Fibroblast of villous mesenchyme (primary cell): ENCODE results near the gene PCDHGA7. TPM values are rescaled to one million over a fixed set of nuclear protein-coding genes. Genes with fewer than 3 reads are reported as not detected.
A peak's percentile ranks its signal among the peaks of the same experiment; 100 is the strongest.
"Not testable (repeated sequence)": the region's sequence is repeated elsewhere in the genome, so short reads cannot be mapped to it uniquely, and the experiment has no call there.

Source experiments
- DNase-seq: peaks from one replicate; pipeline ENCODE4 v3.0.0-alpha.2; 2010; ENCODE audit warnings: low read depth
- H3K4me3 ChIP-seq: 2 replicates; pipeline ENCODE4 v1.5.1; 2011; ENCODE audit warnings: low read depth, mild to moderate bottlenecking, low read length
- total RNA-seq: library from RNA; depleted of rRNA; stranded (reverse); fragments of >200 nt; gene quantifications from 2 replicates; pipeline ENCODE4 v1.2.3, GENCODE V29; 2012
- TF ChIP-seq, protein P1 (sequence below): IDR thresholded peaks from 2 replicates; pipeline ENCODE4 v1.5.1; 2012; ENCODE audit warnings: low read depth, mild to moderate bottlenecking, low read length; ENCODE audit not compliant: insufficient read depth

The PCDHGA7 gene
- total RNA-seq, 1 donor: 3.5 TPM

DNA sequence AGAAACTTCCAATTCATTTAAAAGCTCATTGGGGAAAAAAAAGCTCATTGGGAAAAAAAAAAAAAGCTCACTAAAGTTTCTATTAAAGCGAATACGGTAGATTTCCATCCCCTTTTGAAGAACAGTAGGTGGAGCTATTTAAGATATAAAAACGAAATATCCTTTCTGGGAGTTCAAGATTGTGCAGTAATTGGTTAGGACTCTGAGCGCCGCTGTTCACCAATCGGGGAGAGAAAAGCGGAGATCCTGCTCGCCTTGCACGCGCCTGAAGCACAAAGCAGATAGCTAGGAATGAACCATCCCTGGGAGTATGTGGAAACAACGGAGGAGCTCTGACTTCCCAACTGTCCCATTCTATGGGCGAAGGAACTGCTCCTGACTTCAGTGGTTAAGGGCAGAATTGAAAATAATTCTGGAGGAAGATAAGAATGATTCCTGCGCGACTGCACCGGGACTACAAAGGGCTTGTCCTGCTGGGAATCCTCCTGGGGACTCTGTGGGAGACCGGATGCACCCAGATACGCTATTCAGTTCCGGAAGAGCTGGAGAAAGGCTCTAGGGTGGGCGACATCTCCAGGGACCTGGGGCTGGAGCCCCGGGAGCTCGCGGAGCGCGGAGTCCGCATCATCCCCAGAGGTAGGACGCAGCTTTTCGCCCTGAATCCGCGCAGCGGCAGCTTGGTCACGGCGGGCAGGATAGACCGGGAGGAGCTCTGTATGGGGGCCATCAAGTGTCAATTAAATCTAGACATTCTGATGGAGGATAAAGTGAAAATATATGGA, 48.0 kb downstream of the PCDHGA7 start, which contains the start of gene PCDHGA12:
TSS of gene PCDHGA12 (plus strand) at position 176 of the 782 bp plus-strand sequence. CDS start at position 429, 253 bp downstream.
- peak; percentile 93 for DNase-seq
- peak within 1 kb of the TSS; percentile 56 for H3K4me3 ChIP-seq
- TF ChIP-seq, protein P1, sequence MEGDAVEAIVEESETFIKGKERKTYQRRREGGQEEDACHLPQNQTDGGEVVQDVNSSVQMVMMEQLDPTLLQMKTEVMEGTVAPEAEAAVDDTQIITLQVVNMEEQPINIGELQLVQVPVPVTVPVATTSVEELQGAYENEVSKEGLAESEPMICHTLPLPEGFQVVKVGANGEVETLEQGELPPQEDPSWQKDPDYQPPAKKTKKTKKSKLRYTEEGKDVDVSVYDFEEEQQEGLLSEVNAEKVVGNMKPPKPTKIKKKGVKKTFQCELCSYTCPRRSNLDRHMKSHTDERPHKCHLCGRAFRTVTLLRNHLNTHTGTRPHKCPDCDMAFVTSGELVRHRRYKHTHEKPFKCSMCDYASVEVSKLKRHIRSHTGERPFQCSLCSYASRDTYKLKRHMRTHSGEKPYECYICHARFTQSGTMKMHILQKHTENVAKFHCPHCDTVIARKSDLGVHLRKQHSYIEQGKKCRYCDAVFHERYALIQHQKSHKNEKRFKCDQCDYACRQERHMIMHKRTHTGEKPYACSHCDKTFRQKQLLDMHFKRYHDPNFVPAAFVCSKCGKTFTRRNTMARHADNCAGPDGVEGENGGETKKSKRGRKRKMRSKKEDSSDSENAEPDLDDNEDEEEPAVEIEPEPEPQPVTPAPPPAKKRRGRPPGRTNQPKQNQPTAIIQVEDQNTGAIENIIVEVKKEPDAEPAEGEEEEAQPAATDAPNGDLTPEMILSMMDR: peak; percentile 67

DNA sequence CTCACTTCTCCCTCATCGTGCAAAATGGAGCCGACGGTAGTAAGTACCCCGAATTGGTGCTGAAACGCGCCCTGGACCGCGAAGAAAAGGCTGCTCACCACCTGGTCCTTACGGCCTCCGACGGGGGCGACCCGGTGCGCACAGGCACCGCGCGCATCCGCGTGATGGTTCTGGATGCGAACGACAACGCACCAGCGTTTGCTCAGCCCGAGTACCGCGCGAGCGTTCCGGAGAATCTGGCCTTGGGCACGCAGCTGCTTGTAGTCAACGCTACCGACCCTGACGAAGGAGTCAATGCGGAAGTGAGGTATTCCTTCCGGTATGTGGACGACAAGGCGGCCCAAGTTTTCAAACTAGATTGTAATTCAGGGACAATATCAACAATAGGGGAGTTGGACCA, 48.7 kb downstream of the PCDHGA7 start:
- TF ChIP-seq, protein P1: no peak
- no peak for DNase-seq
- peak overlapping the region; percentile 56 for H3K4me3 ChIP-seq

DNA sequence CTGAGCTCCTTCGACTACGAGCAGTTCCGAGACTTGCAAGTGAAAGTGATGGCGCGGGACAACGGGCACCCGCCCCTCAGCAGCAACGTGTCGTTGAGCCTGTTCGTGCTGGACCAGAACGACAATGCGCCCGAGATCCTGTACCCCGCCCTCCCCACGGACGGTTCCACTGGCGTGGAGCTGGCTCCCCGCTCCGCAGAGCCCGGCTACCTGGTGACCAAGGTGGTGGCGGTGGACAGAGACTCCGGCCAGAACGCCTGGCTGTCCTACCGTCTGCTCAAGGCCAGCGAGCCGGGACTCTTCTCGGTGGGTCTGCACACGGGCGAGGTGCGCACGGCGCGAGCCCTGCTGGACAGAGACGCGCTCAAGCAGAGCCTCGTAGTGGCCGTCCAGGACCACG, 49.8 kb downstream of the PCDHGA7 start:
- not testable (repeated sequence) for DNase-seq, H3K4me3 ChIP-seq

DNA sequence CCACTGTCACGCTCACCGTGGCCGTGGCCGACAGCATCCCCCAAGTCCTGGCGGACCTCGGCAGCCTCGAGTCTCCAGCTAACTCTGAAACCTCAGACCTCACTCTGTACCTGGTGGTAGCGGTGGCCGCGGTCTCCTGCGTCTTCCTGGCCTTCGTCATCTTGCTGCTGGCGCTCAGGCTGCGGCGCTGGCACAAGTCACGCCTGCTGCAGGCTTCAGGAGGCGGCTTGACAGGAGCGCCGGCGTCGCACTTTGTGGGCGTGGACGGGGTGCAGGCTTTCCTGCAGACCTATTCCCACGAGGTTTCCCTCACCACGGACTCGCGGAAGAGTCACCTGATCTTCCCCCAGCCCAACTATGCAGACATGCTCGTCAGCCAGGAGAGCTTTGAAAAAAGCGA, 50.2 kb downstream of the PCDHGA7 start:
- not testable (repeated sequence) for H3K4me3 ChIP-seq, DNase-seq

DNA sequence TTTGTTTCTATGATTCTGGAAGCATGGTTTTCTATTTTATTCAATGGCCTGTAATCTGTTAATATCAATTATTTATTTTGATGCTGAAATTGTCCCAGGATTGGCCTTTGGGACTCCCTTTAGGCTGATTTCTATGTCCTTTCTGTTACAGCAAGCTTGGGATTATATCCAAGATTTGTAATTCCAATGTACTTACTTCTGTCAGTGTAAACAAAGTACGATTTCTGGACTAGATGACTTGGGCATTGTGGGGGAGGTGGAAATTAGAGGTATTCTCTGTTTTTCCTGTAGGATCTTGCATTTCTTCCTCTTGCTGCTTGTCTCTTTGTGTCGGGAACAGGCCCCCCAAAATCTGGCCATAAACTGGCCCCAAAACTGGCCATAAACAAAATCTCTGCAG, 51.5 kb downstream of the PCDHGA7 start:
- DNase-seq: peak; percentile 15
- TF ChIP-seq, protein P1: no peak
- no peak overlapping the region for H3K4me3 ChIP-seq

Other genes with a start within 250 kb of the PCDHGA7 start
- under 0.01 and 0.32 TPM in 2 replicates for gene PCDHB5, start 247.5 kb upstream of the PCDHGA7 start, total RNA-seq
- under 0.01 TPM in 2 replicates for gene PCDHB6, start 232.7 kb upstream of the PCDHGA7 start, total RNA-seq
- under 0.01 and 0.43 TPM in 2 replicates for gene PCDHB7, start 210.1 kb upstream of the PCDHGA7 start, total RNA-seq
- gene PCDHB8, start 205.0 kb upstream of the PCDHGA7 start, total RNA-seq: under 0.01 TPM in 2 replicates
- under 0.01 and 0.32 TPM in 2 replicates for gene PCDHB16, start 200.4 kb upstream of the PCDHGA7 start, total RNA-seq
- under 0.01 and 0.64 TPM in 2 replicates for gene PCDHB9, start 195.6 kb upstream of the PCDHGA7 start, total RNA-seq
- gene PCDHB10, start 190.4 kb upstream of the PCDHGA7 start, total RNA-seq: under 0.01 and 0.32 TPM in 2 replicates
- 0.32 TPM in 1 of 2 replicates, not detected in the other for gene PCDHB11, start 183.1 kb upstream of the PCDHGA7 start, total RNA-seq
- under 0.01 TPM in 1 of 2 replicates, not detected in the other for gene PCDHB12, start 174.0 kb upstream of the PCDHGA7 start, total RNA-seq
- under 0.01 and 0.32 TPM in 2 replicates for gene PCDHB13, start 168.8 kb upstream of the PCDHGA7 start, total RNA-seq
- 0.32 and 0.43 TPM in 2 replicates for gene PCDHB14, start 159.4 kb upstream of the PCDHGA7 start, total RNA-seq
- gene PCDHB15, start 137.3 kb upstream of the PCDHGA7 start, total RNA-seq: under 0.01 TPM in 2 replicates
- gene SLC25A2, start 78.7 kb upstream of the PCDHGA7 start, total RNA-seq: under 0.01 and 0.64 TPM in 2 replicates
- gene TAF7, start 62.0 kb upstream of the PCDHGA7 start, total RNA-seq: 49.3 and 73.0 TPM in 2 replicates
- 0.64 and 0.86 TPM in 2 replicates for gene PCDHGA1, start 52.2 kb upstream of the PCDHGA7 start, total RNA-seq
- 2.6 and 3.0 TPM in 2 replicates for gene PCDHGA2, start 44.0 kb upstream of the PCDHGA7 start, total RNA-seq
- 3.2 and 4.3 TPM in 2 replicates for gene PCDHGA3, start 38.9 kb upstream of the PCDHGA7 start, total RNA-seq
- 2.2 and 2.3 TPM in 2 replicates for gene PCDHGB1, start 32.6 kb upstream of the PCDHGA7 start, total RNA-seq
- gene PCDHGA4, start 27.7 kb upstream of the PCDHGA7 start, total RNA-seq: 4.5 and 7.3 TPM in 2 replicates
- 2.3 and 2.6 TPM in 2 replicates for gene PCDHGB2, start 22.7 kb upstream of the PCDHGA7 start, total RNA-seq
- gene PCDHGA5, start 18.6 kb upstream of the PCDHGA7 start, total RNA-seq: 1.3 and 1.9 TPM in 2 replicates
- gene PCDHGB3, start 12.5 kb upstream of the PCDHGA7 start, total RNA-seq: 3.9 and 5.2 TPM in 2 replicates
- 4.7 and 4.8 TPM in 2 replicates for gene PCDHGA6, start 8.9 kb upstream of the PCDHGA7 start, total RNA-seq
- gene PCDHGB4, start 5.0 kb downstream of the PCDHGA7 start, total RNA-seq: 11.0 and 13.4 TPM in 2 replicates
- 3.0 and 3.2 TPM in 2 replicates for gene PCDHGA8, start 9.9 kb downstream of the PCDHGA7 start, total RNA-seq
- 23.2 and 25.0 TPM in 2 replicates for gene PCDHGB5, start 15.2 kb downstream of the PCDHGA7 start, total RNA-seq
- 4.7 and 5.2 TPM in 2 replicates for gene PCDHGA9, start 20.0 kb downstream of the PCDHGA7 start, total RNA-seq
- 4.2 and 4.3 TPM in 2 replicates for gene PCDHGB6, start 25.3 kb downstream of the PCDHGA7 start, total RNA-seq
- 11.7 and 12.2 TPM in 2 replicates for gene PCDHGA10, start 30.2 kb downstream of the PCDHGA7 start, total RNA-seq
- gene PCDHGB7, start 34.9 kb downstream of the PCDHGA7 start, total RNA-seq: 11.2 and 12.6 TPM in 2 replicates
- 11.0 and 15.5 TPM in 2 replicates for gene PCDHGA11, start 38.3 kb downstream of the PCDHGA7 start, total RNA-seq
- 15.5 and 18.7 TPM in 2 replicates for gene PCDHGA12, start 47.8 kb downstream of the PCDHGA7 start, total RNA-seq
- gene PCDHGC3, start 93.2 kb downstream of the PCDHGA7 start, total RNA-seq: 35.4 and 36.3 TPM in 2 replicates
- gene PCDHGC4, start 102.3 kb downstream of the PCDHGA7 start, total RNA-seq: 2.6 and 2.9 TPM in 2 replicates
- gene PCDHGC5, start 106.3 kb downstream of the PCDHGA7 start, total RNA-seq: 2.6 TPM in 2 replicates
- gene DIAPH1, start 236.3 kb downstream of the PCDHGA7 start, total RNA-seq: 22.9 and 26.8 TPM in 2 replicates